GM18520 (cell line): ENCODE measurements around the gene RILPL1.
"Not testable (repeated sequence)": the region's sequence is repeated elsewhere in the genome, so short reads cannot be mapped to it uniquely, and the experiment has no call there.

Experiments
- ATAC-seq: cut with Tn5 transposase; IDR thresholded peaks from one replicate; pipeline ENCODE4 v1.9.1; 2021; ENCODE audit not compliant: unreplicated experiment

Gene RILPL1

GRCh38 chr12:123530668-123531067 is 2.9 kb downstream of the RILPL1 start:
- ATAC-seq, result no peak

GRCh38 chr12:123529686-123530085 is 3.8 kb downstream of the RILPL1 start:
- no peak for ATAC-seq

- ATAC-seq, result no peak
Observed at GRCh38 chr12:123528858-123529257, 4.7 kb downstream of the RILPL1 start.

- no peak for ATAC-seq
Observed at GRCh38 chr12:123526542-123527080, 6.9 kb downstream of the RILPL1 start.

- ATAC-seq, result no peak
Observed at GRCh38 chr12:123524378-123524777, 9.1 kb downstream of the RILPL1 start.

GRCh38 chr12:123523518-123523917 is 10.0 kb downstream of the RILPL1 start:
- ATAC-seq, result no peak

- no peak for ATAC-seq
Observed at GRCh38 chr12:123522164-123522563, 11.4 kb downstream of the RILPL1 start.

GRCh38 chr12:123520567-123521474 is 12.7 kb downstream of the RILPL1 start:
- no peak for ATAC-seq

GRCh38 chr12:123519141-123520001 is 14.1 kb downstream of the RILPL1 start:
- no peak for ATAC-seq

GRCh38 chr12:123516216-123516780 is 17.2 kb downstream of the RILPL1 start:
- ATAC-seq, result no peak

- not testable (repeated sequence) for ATAC-seq
Observed at GRCh38 chr12:123514582-123515221, 18.8 kb downstream of the RILPL1 start.

- no peak for ATAC-seq
Observed at GRCh38 chr12:123513805-123514204, 19.7 kb downstream of the RILPL1 start.

- ATAC-seq, result no peak
Observed at GRCh38 chr12:123512838-123513665, 20.5 kb downstream of the RILPL1 start.

GRCh38 chr12:123506843-123507236 is 26.7 kb downstream of the RILPL1 start:
- no peak for ATAC-seq

GRCh38 chr12:123506059-123506842 is 27.3 kb downstream of the RILPL1 start:
- no peak for ATAC-seq

- ATAC-seq, result no peak
Observed at GRCh38 chr12:123502163-123502704, 31.3 kb downstream of the RILPL1 start.

- no peak for ATAC-seq
Observed at GRCh38 chr12:123499332-123499731, 34.2 kb downstream of the RILPL1 start.

GRCh38 chr12:123498126-123498825 is 35.2 kb downstream of the RILPL1 start:
- ATAC-seq, result no peak
